B cell (primary cell): ENCODE measurements around the gene NDUFAF4. TPM values are rescaled to one million over a fixed set of nuclear protein-coding genes. Genes with fewer than 3 reads are reported as not detected.

ENCODE experiments used
- ATAC-seq: fragments of 200-7000 bp; cut with Tn5 transposase; one replicate; pipeline ENCODE4 v1.10.0; 2021; ENCODE audit warnings: low read depth, mild to moderate bottlenecking, moderate number of reproducible peaks, moderate library complexity
- CTCF ChIA-PET: fragments of 350-600 bp; sonication (Branson Sonifier 250); formaldehyde crosslinking; loops from one replicate; lab custom pipeline; 2021; ENCODE audit warnings: antibody characterized with exemption, inconsistent platforms; lab: Charles Lee
- POLR2A ChIA-PET: fragments of 350-600 bp; sonication (Branson Sonifier 250); formaldehyde crosslinking; loops from one replicate; lab custom pipeline; 2021; ENCODE audit warnings: antibody characterized with exemption; lab: Charles Lee
- DNase-seq: peaks from one replicate; pipeline ENCODE4 v3.0.0; 2013
- H2AFZ ChIP-seq: 2 replicates; pipeline ENCODE4 v1.6.1; 2012; ENCODE audit warnings: mild to moderate bottlenecking, low read depth, low read length; ENCODE audit not compliant: insufficient read depth, poor library complexity, severe bottlenecking
- H3K27ac ChIP-seq, 2 donors: 1 replicate in 1 of 2; 2 replicates in 1 of 2; pipeline ENCODE4 v1.5.1; 2012 to 2013; ENCODE audit warnings: low read length in 2 of 2, mild to moderate bottlenecking in 2 of 2, moderate library complexity in 1 of 2
- H3K27me3 ChIP-seq, 4 experiments: fragments of 200-600 bp in 1 of 4; sonication (generic) in 1 of 4; replicated peaks in 1 of 4; 1 replicate in 2 of 4; 2 replicates in 2 of 4; pipeline versions ENCODE4 v1.6.1 to v1.7.0; 2013 to 2016; ENCODE audit warnings: low read length in 3 of 4, mild to moderate bottlenecking in 2 of 4, mixed read lengths in 1 of 4, moderate library complexity in 1 of 4; ENCODE audit not compliant: insufficient read depth in 4 of 4, control insufficient read depth in 3 of 4; ENCODE audit errors: control extremely low read depth in 1 of 4
- H3K36me3 ChIP-seq, 2 experiments: replicated peaks in 1 of 2; 1 replicate in 1 of 2; 2 replicates in 1 of 2; pipeline versions ENCODE4 v1.6.1 to v1.7.1; 2013; ENCODE audit warnings: low read length in 1 of 2; ENCODE audit not compliant: insufficient read depth in 2 of 2, control insufficient read depth in 1 of 2; ENCODE audit errors: control extremely low read depth in 1 of 2, extremely low read depth in 1 of 2
- H3K4me1 ChIP-seq, 2 donors: fragments of 200-600 bp in 1 of 2; sonication (generic) in 1 of 2; 1 replicate in 1 of 2; 2 replicates in 1 of 2; pipeline versions ENCODE4 v1.5.1 to v1.6.1; 2013 to 2017; ENCODE audit warnings: low read length in 2 of 2; ENCODE audit not compliant: control insufficient read depth in 2 of 2, insufficient read depth in 2 of 2
- H3K4me2 ChIP-seq: replicated peaks from 2 replicates; pipeline ENCODE3; 2012; ENCODE audit warnings: mild to moderate bottlenecking, low read depth, low read length; ENCODE audit not compliant: poor library complexity, severe bottlenecking
- H3K4me3 ChIP-seq, 5 experiments: fragments of 200-600 bp in 1 of 5; sonication (generic) in 1 of 5; 1 replicate in 3 of 5; 2 replicates in 2 of 5; pipeline versions ENCODE4 v1.5.1 to v1.7.0; 2011 to 2016; ENCODE audit warnings: low read length in 4 of 5, mild to moderate bottlenecking in 4 of 5, low read depth in 2 of 5, control low read depth in 1 of 5, moderate library complexity in 1 of 5; ENCODE audit not compliant: insufficient read depth in 1 of 5; ENCODE audit errors: control extremely low read depth in 1 of 5, extremely low read depth in 1 of 5
- H3K79me2 ChIP-seq: fragments of 200-600 bp; sonication (generic); one replicate; pipeline ENCODE4 v1.6.0; 2016; ENCODE audit warnings: low read length; ENCODE audit not compliant: control insufficient read depth, insufficient read depth
- H3K9ac ChIP-seq: fragments of 200-600 bp; sonication (generic); 2 replicates; pipeline ENCODE4 v1.6.1; 2017; ENCODE audit warnings: mild to moderate bottlenecking, low read length, moderate library complexity
- H3K9me3 ChIP-seq, 3 donors: one replicate each; pipeline versions ENCODE4 v1.6.1 to v1.7.1; 2013; ENCODE audit warnings: low read length in 2 of 3; ENCODE audit not compliant: control insufficient read depth in 2 of 3, insufficient read depth in 1 of 3; ENCODE audit errors: control extremely low read depth in 1 of 3
- H4K20me1 ChIP-seq: 2 replicates; pipeline ENCODE4 v1.6.0; 2012; ENCODE audit warnings: mild to moderate bottlenecking, low read length; ENCODE audit not compliant: insufficient read depth, control insufficient read depth, poor library complexity, severe bottlenecking
- H3K27ac Mint-ChIP-seq: one replicate; pipeline ENCODE4 v1.8.0; 2021; ENCODE audit warnings: mixed read lengths
- H3K27me3 Mint-ChIP-seq: one replicate; pipeline ENCODE4 v1.8.0; 2021; ENCODE audit warnings: mixed read lengths
- H3K4me1 Mint-ChIP-seq: one replicate; pipeline ENCODE4 v1.8.0; 2021; ENCODE audit warnings: mixed read lengths
- H3K4me3 Mint-ChIP-seq: one replicate; pipeline ENCODE4 v1.8.0; 2021; ENCODE audit warnings: mixed read lengths
- H3K9me3 Mint-ChIP-seq: one replicate; pipeline ENCODE4 v1.8.0; 2022; ENCODE audit warnings: mixed read lengths; ENCODE audit not compliant: insufficient read depth
- CTCF ChIP-seq: fragments of 200-600 bp; IDR thresholded peaks from one replicate; pipeline ENCODE4 v1.8.0; 2022; ENCODE audit warnings: antibody characterized with exemption, mild to moderate bottlenecking
- EZH2 ChIP-seq: IDR thresholded peaks from 2 replicates; pipeline ENCODE4 v1.6.1; 2012; ENCODE audit warnings: borderline replicate concordance, low read depth, mild to moderate bottlenecking, moderate library complexity, low read length; ENCODE audit not compliant: insufficient read depth, poor library complexity, severe bottlenecking
- WGBS: methylation state at CpG from one replicate; pipeline ENCODE4 v1.1.5; 2013; ENCODE audit warnings: missing lambda C conversion rate; ENCODE audit not compliant: insufficient coverage; 5-methylcytosine and 5-hydroxymethylcytosine counted together
- intact Hi-C: fragments of 100-400 bp; cut with micrococcal nuclease; formaldehyde crosslinking; loops from one replicate; pipeline ENCODE4 v1.10.0; 2022
- polyA plus RNA-seq: library from polyadenylated mRNA; depleted of rRNA; stranded (reverse); fragments of >200 nt; gene quantifications from 2 replicates; pipeline ENCODE4 v1.2.3, GENCODE V29; 2012
- total RNA-seq, 2 donors: library from RNA; stranded (reverse); fragments of 120-200 nt in 1 of 2; gene quantifications; 1 replicate in 1 of 2; 2 replicates in 1 of 2; pipeline versions ENCODE4 v1.2.3 to v1.2.4, GENCODE V29; 2013 to 2022

NDUFAF4 gene
- total and polyA plus RNA-seq, 2 donors (not counting 1 experiment from before 2014, with no cell fraction given), result 16.3 to 22.3 TPM

GRCh38 chr6:96872976-96873375 lies 24.7 kb downstream of the NDUFAF4 start:
- peaks cover 0 to 4% (median under 1%) of the 10 kb centered on the region in 4 experiments for H3K27me3 ChIP-seq
- intact Hi-C loops, result no loop called here
- H3K9ac ChIP-seq, result no peak overlapping the region
- no CpG with 5 or more reads among the region's 1 CpG for WGBS
- H3K9me3 Mint-ChIP-seq, result no peaks in the 10 kb centered on the region
- H3K4me1 ChIP-seq, result no peaks in the 10 kb centered on the region
- POLR2A ChIA-PET, result no interaction called here
- no peak overlapping the region for H3K27ac Mint-ChIP-seq
- CTCF ChIA-PET, result no interaction called here
- H3K4me2 ChIP-seq, result no peak overlapping the region
- DNase-seq (no peak), ATAC-seq (no peak)
- H3K27me3 Mint-ChIP-seq, result peaks cover 9% of the 10 kb centered on the region
- H2AFZ ChIP-seq, result no peak overlapping the region
- H3K9me3 ChIP-seq, result no peaks in the 10 kb centered on the region
- H3K27ac ChIP-seq, result no peak overlapping the region
- H3K4me1 Mint-ChIP-seq, result no peaks in the 10 kb centered on the region
- no peak overlapping the region for H3K4me3 Mint-ChIP-seq
- no peaks in the 10 kb centered on the region for H4K20me1 ChIP-seq
- no peaks in the 10 kb centered on the region for H3K36me3 ChIP-seq
- TF ChIP-seq CTCF (no peak), EZH2 (no peak)
- H3K4me3 ChIP-seq, result no peak overlapping the region
- no peaks in the 10 kb centered on the region for H3K79me2 ChIP-seq

GRCh38 chr6:96865055-96865405 lies 32.7 kb downstream of the NDUFAF4 start:
- ChIA-PET POLR2A (no interaction called here), CTCF (no interaction called here)
- Mint-ChIP-seq H3K27ac (no peak overlapping the region), H3K27me3 (peaks cover 39% of the 10 kb centered on the region), H3K4me1 (no peaks in the 10 kb centered on the region), H3K9me3 (peaks cover 3% of the 10 kb centered on the region), H3K4me3 (no peak overlapping the region)
- intact Hi-C loops, result no loop called here
- Histone ChIP-seq H3K4me3 (no peak overlapping the region), H3K9ac (no peak overlapping the region), H4K20me1 (no peaks in the 10 kb centered on the region), H2AFZ (no peak overlapping the region), H3K27ac (no peak overlapping the region), H3K9me3 (no peaks in the 10 kb centered on the region), H3K4me1 (no peaks in the 10 kb centered on the region), H3K36me3 (no peaks in the 10 kb centered on the region), H3K4me2 (no peak overlapping the region), H3K79me2 (no peaks in the 10 kb centered on the region), H3K27me3 (peaks cover 0 to 19% (median 7%) of the 10 kb centered on the region in 4 experiments)
- DNase-seq, result no peak
- ATAC-seq, result no peak
- TF ChIP-seq EZH2 (no peak), CTCF (no peak)
- no CpG with 5 or more reads among the region's 3 CpGs for WGBS
